A673 (cell line): ENCODE results near the gene JARID2.

Source experiments
- EZH2 ChIP-seq: fragments of 200-600 bp; sonication (generic); IDR thresholded peaks from 2 replicates; pipeline ENCODE4 v1.6.1; 2017; ENCODE audit warnings: borderline replicate concordance, low read depth, mild to moderate bottlenecking, mixed read lengths, antibody characterized with exemption, low read length; ENCODE audit not compliant: poor library complexity, severe bottlenecking
- TF ChIP-seq, protein P1 (sequence below): fragments of 300-800, 200-600 bp; sonication (generic); conservative IDR thresholded peaks from 2 replicates; pipeline ENCODE4 v1.5.1; 2017; ENCODE audit warnings: low read depth, mild to moderate bottlenecking, antibody characterized with exemption, low read length, moderate library complexity, mixed read lengths

DNA sequence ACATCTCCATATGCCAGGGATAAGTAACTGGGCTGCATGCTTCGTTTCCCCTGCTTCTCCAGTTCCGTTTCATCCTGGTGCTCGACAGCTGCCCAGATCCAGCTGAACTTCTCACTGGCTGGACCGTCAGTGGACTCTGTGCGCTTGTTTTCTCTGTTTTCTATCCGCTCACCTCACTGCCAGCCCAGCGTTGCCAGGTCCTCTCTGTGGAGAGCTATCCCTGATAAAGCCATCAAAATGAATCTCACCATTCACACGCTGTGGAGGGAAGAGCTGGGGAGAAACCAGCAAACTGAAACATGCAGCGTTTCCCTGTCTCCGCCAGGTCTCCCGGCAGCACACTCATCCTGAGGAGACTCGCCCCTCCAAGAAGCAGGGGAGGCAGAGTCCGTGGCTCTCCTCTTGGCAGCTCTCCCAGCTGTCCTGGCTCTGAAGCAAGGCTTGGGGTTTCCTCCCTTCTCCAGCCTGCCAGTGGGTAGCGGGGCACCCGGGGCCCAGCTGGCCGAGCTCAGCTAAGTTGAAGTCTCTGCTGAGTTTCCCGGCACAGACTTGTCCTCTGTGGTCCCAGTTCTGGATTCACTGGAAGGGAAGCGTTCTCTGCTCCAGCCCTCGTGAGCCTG, 256.1 kb downstream of the JARID2 start:
- TF ChIP-seq, protein P1, sequence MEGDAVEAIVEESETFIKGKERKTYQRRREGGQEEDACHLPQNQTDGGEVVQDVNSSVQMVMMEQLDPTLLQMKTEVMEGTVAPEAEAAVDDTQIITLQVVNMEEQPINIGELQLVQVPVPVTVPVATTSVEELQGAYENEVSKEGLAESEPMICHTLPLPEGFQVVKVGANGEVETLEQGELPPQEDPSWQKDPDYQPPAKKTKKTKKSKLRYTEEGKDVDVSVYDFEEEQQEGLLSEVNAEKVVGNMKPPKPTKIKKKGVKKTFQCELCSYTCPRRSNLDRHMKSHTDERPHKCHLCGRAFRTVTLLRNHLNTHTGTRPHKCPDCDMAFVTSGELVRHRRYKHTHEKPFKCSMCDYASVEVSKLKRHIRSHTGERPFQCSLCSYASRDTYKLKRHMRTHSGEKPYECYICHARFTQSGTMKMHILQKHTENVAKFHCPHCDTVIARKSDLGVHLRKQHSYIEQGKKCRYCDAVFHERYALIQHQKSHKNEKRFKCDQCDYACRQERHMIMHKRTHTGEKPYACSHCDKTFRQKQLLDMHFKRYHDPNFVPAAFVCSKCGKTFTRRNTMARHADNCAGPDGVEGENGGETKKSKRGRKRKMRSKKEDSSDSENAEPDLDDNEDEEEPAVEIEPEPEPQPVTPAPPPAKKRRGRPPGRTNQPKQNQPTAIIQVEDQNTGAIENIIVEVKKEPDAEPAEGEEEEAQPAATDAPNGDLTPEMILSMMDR: no peak
- no peak for TF ChIP-seq EZH2
